ENCODE measurements around the gene KHK.
"Not testable (repeated sequence)": the region's sequence is repeated elsewhere in the genome, so short reads cannot be mapped to it uniquely, and the experiment has no call there.

KHK gene

GRCh38 chr2:27060323-27060722 is 26.2 kb upstream of the KHK start:
- no peak for DNase-seq

GRCh38 chr2:27065128-27065527 is 21.4 kb upstream of the KHK start:
- DNase-seq, result no peak

- no peak for DNase-seq
Observed at GRCh38 chr2:27067385-27067784, 19.2 kb upstream of the KHK start.

GRCh38 chr2:27069436-27069835 is 17.1 kb upstream of the KHK start:
- no peak for DNase-seq

GRCh38 chr2:27069961-27070618 is 16.5 kb upstream of the KHK start:
- DNase-seq, result no peak

- no peak for DNase-seq
Observed at GRCh38 chr2:27070653-27071276, 15.8 kb upstream of the KHK start.

- peak; percentile 93 for DNase-seq
Observed at GRCh38 chr2:27071277-27071989, 15.1 kb upstream of the KHK start, which contains the start of gene OST4. Gene OST4 (minus strand): TSS chr2:27071654.

- DNase-seq, result peak; percentile 83
Observed at GRCh38 chr2:27071990-27072830, 14.4 kb upstream of the KHK start.

GRCh38 chr2:27072920-27073319 is 13.7 kb upstream of the KHK start:
- DNase-seq, result peak; percentile 50

- no peak for DNase-seq
Observed at GRCh38 chr2:27073782-27074181, 12.8 kb upstream of the KHK start.

- DNase-seq, result no peak
Observed at GRCh38 chr2:27074738-27075565, 11.6 kb upstream of the KHK start.

- not testable (repeated sequence) for DNase-seq
Observed at GRCh38 chr2:27075566-27075871, 11.1 kb upstream of the KHK start.

- peak; percentile 63 for DNase-seq
Observed at GRCh38 chr2:27076323-27076722, 10.2 kb upstream of the KHK start.

GRCh38 chr2:27077231-27077630 is 9.3 kb upstream of the KHK start:
- no peak for DNase-seq

- peak; percentile 97 for DNase-seq
Observed at GRCh38 chr2:27078267-27079194, 8.0 kb upstream of the KHK start, which contains the start of gene EMILIN1. Gene EMILIN1 (plus strand): TSS chr2:27078615. CDS start chr2:27079066, 451 bp downstream.

GRCh38 chr2:27079233-27080139 is 7.1 kb upstream of the KHK start:
- no peak for DNase-seq

GRCh38 chr2:27080140-27080469 is 6.5 kb upstream of the KHK start:
- DNase-seq, result no peak

- no peak for DNase-seq
Observed at GRCh38 chr2:27080603-27080936, 6.0 kb upstream of the KHK start.

GRCh38 chr2:27081984-27082772 is 4.4 kb upstream of the KHK start:
- no peak for DNase-seq

All from fibroblast of skin of back (primary cell).